Activated T-cell treated with anti-CD3 and anti-CD28 coated beads, Interleukin-2, amount 50 U/mL, for 4 hours (primary cell): ENCODE results near the gene MGAT3. TPM values are rescaled to one million over a fixed set of nuclear protein-coding genes. Genes with fewer than 3 reads are reported as not detected.

Experiments
- ATAC-seq, 2 donors: fragments of 200-7000 bp; cut with Tn5 transposase; one replicate each; pipeline ENCODE4 v1.10.0; 2021
- DNase-seq: peaks from one replicate; pipeline ENCODE4 v3.0.0-alpha.2; 2020
- H3K27me3 Mint-ChIP-seq: one replicate; pipeline ENCODE4 v1.8.0; 2021; ENCODE audit warnings: low read depth, mixed read lengths
- H3K36me3 Mint-ChIP-seq: one replicate; pipeline ENCODE4 v1.8.0; 2022; ENCODE audit warnings: mixed read lengths; ENCODE audit not compliant: insufficient read depth
- H3K4me1 Mint-ChIP-seq: one replicate; pipeline ENCODE4 v1.8.0; 2021; ENCODE audit warnings: low read depth, mixed read lengths
- H3K4me3 Mint-ChIP-seq: one replicate; pipeline ENCODE4 v1.8.0; 2021; ENCODE audit warnings: mild to moderate bottlenecking, moderate library complexity, mixed read lengths
- H3K9me3 Mint-ChIP-seq: one replicate; pipeline ENCODE4 v1.8.0; 2021; ENCODE audit warnings: mixed read lengths
- total RNA-seq, 3 donors: library from RNA; stranded (reverse); gene quantifications; one replicate each; pipeline ENCODE4 v1.2.1, GENCODE V29; 2021

MGAT3 gene
- total RNA-seq, 3 donors from 2014 or later: 0.30 to 0.90 (median 0.40) TPM

GRCh38 chr22:39530692-39531331 is 74.0 kb downstream of the MGAT3 start:
- DNase-seq: no peak
- peaks cover 69% of the 10 kb centered on the region for H3K4me1 Mint-ChIP-seq
- H3K4me3 Mint-ChIP-seq: peak overlapping the region; percentile 97
- no peaks in the 10 kb centered on the region for H3K27me3 Mint-ChIP-seq
- ATAC-seq: no peak
- peaks cover 26% of the 10 kb centered on the region for H3K36me3 Mint-ChIP-seq
- no peaks in the 10 kb centered on the region for H3K9me3 Mint-ChIP-seq

- H3K4me3 Mint-ChIP-seq: peak within 1 kb of the TSS; percentile 97
- H3K36me3 Mint-ChIP-seq: peaks cover 23% of the 10 kb centered on the region
- no peaks in the 10 kb centered on the region for H3K9me3 Mint-ChIP-seq
- ATAC-seq (peak; percentile 86), DNase-seq (peak; percentile 99)
- no peaks in the 10 kb centered on the region for H3K27me3 Mint-ChIP-seq
- H3K4me1 Mint-ChIP-seq: peaks cover 58% of the 10 kb centered on the region
These were observed 75.6 kb downstream of the MGAT3 start, which contains the start of gene RPS19BP1 for GRCh38 chr22:39532215-39533073. TSS of gene RPS19BP1 (minus strand) at chr22:39532748. CDS start at chr22:39532738, 10 bp downstream.

DNA sequence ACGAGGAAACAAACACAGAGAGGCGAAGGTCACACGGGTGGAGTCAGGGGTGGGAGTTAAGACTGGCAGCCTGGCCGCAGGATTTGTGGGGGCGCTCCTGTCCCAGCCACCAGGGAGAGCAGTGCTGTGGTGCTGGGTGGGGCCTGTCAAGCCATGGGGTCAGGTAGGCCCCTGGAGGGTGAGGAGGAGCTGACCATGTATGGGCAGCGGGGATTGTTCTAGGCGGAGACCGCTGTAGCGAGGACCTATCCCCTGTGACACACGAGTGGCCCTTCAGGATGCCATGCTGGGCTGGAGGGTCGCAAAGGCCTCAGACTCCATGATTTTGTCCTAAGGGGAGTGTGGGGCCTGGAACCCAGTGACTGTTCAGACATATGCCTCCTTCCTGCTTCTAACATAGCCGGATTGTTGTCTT is 77.3 kb downstream of the MGAT3 start:
- peaks cover 22% of the 10 kb centered on the region for H3K36me3 Mint-ChIP-seq
- peaks cover 42% of the 10 kb centered on the region for H3K4me1 Mint-ChIP-seq
- no peaks in the 10 kb centered on the region for H3K27me3 Mint-ChIP-seq
- ATAC-seq: no peak
- H3K4me3 Mint-ChIP-seq: no peak overlapping the region
- no peaks in the 10 kb centered on the region for H3K9me3 Mint-ChIP-seq
- no peak for DNase-seq

DNA sequence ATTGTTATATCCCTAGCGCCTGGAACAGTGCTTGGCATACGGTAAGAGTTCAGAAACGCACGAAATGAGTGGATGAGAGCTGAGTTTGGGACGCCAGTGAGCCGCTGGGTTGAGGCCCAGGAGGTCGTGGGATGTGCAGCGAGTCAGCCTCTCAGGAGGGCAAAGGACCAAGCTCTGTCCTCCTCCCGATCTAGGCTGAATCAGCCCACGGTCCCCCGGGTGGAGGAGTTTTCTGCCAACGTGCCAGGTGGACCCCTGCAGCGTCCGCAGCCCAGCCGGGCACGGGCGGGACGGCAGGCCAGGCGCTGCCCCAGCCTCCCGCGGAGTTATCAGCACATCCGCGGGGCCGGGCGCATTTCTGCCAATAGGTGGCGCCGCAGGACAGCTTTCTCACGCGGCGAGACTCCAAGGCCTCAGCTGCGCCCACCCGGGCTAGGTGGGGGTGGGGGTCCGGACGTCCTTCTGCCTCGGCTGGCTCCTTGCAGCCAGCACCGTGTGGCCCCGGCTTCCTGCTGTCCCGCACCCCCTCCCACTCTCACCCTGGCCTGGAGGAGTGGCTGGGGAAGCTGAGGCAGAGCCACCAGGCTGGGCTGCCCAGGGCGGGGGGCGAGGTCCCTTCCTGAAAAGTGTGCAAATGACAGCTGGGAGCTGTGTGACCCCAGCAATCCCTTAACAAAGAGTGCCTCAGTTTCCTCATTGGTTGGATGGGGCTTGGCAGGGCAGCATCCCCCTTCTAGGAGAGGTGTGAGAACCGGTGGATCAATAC is 78.0 kb downstream of the MGAT3 start:
- DNase-seq: peak; percentile 78
- Mint-ChIP-seq H3K27me3 (no peaks in the 10 kb centered on the region), H3K9me3 (no peaks in the 10 kb centered on the region), H3K4me3 (no peak overlapping the region), H3K4me1 (peaks cover 35% of the 10 kb centered on the region), H3K36me3 (peaks cover 16% of the 10 kb centered on the region)
- peak; percentile 27 to 29 for ATAC-seq

DNA sequence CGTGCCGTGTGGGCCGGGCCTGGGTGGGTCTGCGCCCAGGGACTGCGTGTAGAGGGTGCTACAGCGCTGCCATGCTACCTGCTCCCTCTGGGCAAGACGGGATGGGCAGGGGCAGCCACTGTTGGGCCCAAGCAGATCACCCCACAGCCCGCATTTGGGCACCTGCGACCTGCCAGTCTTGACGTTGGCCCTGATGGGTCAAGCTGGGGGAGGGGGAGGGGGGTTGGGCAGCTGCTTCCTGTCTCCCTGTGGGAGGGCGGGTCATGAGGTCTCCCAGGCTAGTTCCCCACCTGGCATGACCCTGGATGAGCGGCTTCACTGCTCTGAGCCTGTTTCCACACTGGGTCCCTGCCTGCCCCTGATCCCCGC is 78.5 kb downstream of the MGAT3 start:
- Mint-ChIP-seq H3K9me3 (no peaks in the 10 kb centered on the region), H3K27me3 (no peaks in the 10 kb centered on the region), H3K4me3 (no peak overlapping the region), H3K36me3 (peaks cover 12% of the 10 kb centered on the region), H3K4me1 (peaks cover 29% of the 10 kb centered on the region)
- DNase-seq (no peak), ATAC-seq (no peak)

DNA sequence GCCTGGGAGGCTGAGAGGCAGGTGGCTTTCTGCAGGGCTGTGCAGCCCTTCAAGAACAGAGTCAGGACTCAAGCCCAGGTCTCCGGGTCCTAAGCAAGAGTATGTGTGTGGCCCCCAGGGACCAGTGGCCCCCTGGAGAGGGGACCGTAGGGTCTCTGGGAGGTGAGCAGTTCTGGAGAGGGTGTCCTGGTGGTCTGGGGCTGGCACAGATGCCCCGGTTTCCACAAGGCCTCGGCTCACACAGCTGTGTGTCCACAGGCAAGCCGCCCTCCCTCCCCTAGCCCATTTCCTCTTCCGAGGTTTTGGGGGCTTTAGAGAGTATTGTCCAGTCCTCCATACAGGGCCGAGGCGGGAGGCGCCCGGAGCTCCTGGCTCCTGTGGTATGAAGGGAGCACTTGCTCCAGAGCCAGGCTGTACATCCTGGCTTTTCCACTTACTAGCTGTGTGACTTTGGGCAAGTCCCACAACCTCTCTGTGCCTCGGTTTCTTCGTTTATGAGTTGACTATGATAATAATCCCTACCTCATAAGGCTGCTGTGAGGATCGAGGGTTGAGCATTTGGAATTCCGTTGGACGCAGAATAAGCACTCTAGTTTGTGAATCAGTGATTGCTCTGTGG is 79.1 kb downstream of the MGAT3 start:
- no peak overlapping the region for H3K4me3 Mint-ChIP-seq
- peaks cover 9% of the 10 kb centered on the region for H3K36me3 Mint-ChIP-seq
- H3K4me1 Mint-ChIP-seq: peaks cover 23% of the 10 kb centered on the region
- H3K9me3 Mint-ChIP-seq: no peaks in the 10 kb centered on the region
- DNase-seq (no peak), ATAC-seq (no peak)
- H3K27me3 Mint-ChIP-seq: no peaks in the 10 kb centered on the region

DNA sequence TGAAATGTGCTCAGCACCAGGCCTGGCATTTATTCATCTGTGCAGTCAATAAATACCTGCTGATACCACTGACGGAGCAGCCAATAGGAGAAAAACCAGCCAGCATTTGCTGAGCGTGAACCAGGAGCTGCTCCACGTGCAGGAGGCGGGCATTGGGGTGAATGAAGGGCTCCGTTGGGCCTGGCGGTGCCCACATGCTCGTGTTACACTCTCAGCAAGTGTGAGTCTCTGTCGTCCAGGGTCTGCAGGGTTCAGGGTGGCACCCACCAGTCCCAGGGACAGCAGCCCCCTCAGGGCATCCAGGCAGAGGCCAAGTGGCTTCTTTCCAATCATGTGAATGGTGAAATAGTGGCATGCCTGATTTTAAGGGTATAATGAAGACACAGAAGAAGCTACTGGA is 79.9 kb downstream of the MGAT3 start:
- H3K4me3 Mint-ChIP-seq: no peak overlapping the region
- H3K27me3 Mint-ChIP-seq: no peaks in the 10 kb centered on the region
- peaks cover 5% of the 10 kb centered on the region for H3K36me3 Mint-ChIP-seq
- no peaks in the 10 kb centered on the region for H3K9me3 Mint-ChIP-seq
- ATAC-seq (no peak), DNase-seq (no peak)
- peaks cover 16% of the 10 kb centered on the region for H3K4me1 Mint-ChIP-seq

- H3K36me3 Mint-ChIP-seq: no peaks in the 10 kb centered on the region
- H3K4me1 Mint-ChIP-seq: peaks cover 7% of the 10 kb centered on the region
- ATAC-seq (no peak), DNase-seq (no peak)
- no peak overlapping the region for H3K4me3 Mint-ChIP-seq
- H3K27me3 Mint-ChIP-seq: peaks cover under 1% of the 10 kb centered on the region
- H3K9me3 Mint-ChIP-seq: no peaks in the 10 kb centered on the region
These were observed 81.2 kb downstream of the MGAT3 start for GRCh38 chr22:39537975-39538374.

Other genes with a start within 250 kb of the MGAT3 start
- 1 to 10 TPM in 1 of 3 donors, under 1 TPM in 2; 0.35 to 2.1 (median 0.84) TPM for gene PDGFB, start 212.0 kb upstream of the MGAT3 start, total RNA-seq
- gene RPL3, start 137.4 kb upstream of the MGAT3 start, total RNA-seq: 1,000 to 10,000 TPM; 2,811 to 2,835 (median 2,816) TPM
- gene SYNGR1, start 107.0 kb upstream of the MGAT3 start, total RNA-seq: 1 to 10 TPM in 2 of 3 donors, under 1 TPM in 1; 0.43 to 1.4 (median 1.2) TPM
- 10 to 100 TPM; 20.0 to 24.8 (median 23.7) TPM for gene TAB1, start 57.2 kb upstream of the MGAT3 start, total RNA-seq
- gene MIEF1, start 45.3 kb downstream of the MGAT3 start, total RNA-seq: 10 to 100 TPM; 69.9 to 76.6 (median 70.7) TPM
- gene ATF4, start 63.5 kb downstream of the MGAT3 start, total RNA-seq: 100 to 1,000 TPM; 611 to 673 (median 650) TPM
- 100 to 1,000 TPM; 198 to 208 (median 201) TPM for gene RPS19BP1, start 75.7 kb downstream of the MGAT3 start, total RNA-seq
- gene CACNA1I, start 113.7 kb downstream of the MGAT3 start, total RNA-seq: under 1 TPM; 0.05 to 0.14 (median 0.08) TPM